Activated T-cell treated with anti-CD3 and anti-CD28 coated beads, Interleukin-2, amount 50 U/mL, for 24 hours (primary cell): ENCODE results near the gene CCDC74B.
"Not testable (repeated sequence)": the region's sequence is repeated elsewhere in the genome, so short reads cannot be mapped to it uniquely, and the experiment has no call there.

Source experiments
- DNase-seq: peaks from one replicate; pipeline ENCODE4 v3.0.0-alpha.2; 2020
- H3K27ac Mint-ChIP-seq: 2 replicates; pipeline ENCODE4 v1.8.0; 2020; ENCODE audit warnings: mild to moderate bottlenecking, mixed read lengths
- H3K27me3 Mint-ChIP-seq: 2 replicates; pipeline ENCODE4 v1.8.0; 2020; ENCODE audit warnings: mixed read lengths
- H3K36me3 Mint-ChIP-seq: 2 replicates; pipeline ENCODE4 v1.8.0; 2020; ENCODE audit warnings: low read depth, mixed read lengths
- H3K4me1 Mint-ChIP-seq: 2 replicates; pipeline ENCODE4 v1.8.0; 2020; ENCODE audit warnings: low read depth, mixed read lengths
- H3K4me3 Mint-ChIP-seq: 2 replicates; pipeline ENCODE4 v1.8.0; 2020; ENCODE audit warnings: mild to moderate bottlenecking, moderate library complexity, mixed read lengths
- H3K9me3 Mint-ChIP-seq: 2 replicates; pipeline ENCODE4 v1.8.0; 2020; ENCODE audit warnings: mixed read lengths

CCDC74B gene

DNA sequence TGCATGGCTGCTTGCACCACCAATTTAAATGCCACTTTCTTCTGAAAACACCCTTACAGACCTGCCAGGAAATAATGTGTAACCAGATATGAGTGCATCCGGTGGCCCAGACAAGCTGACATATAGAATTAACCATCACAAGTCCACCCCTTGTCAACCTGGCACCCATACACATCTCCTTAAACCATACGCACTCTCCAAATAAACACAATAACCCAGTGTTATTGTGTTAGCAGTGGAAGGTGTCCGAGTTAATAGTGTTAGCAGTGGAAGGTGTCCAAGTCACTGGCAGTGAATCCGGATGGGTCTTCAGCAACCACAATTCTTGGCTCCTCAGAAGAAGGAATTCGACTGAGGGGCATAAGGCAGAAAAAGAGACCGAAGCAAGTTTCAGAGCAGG lies 3.6 kb upstream of the CCDC74B start:
- H3K4me3 Mint-ChIP-seq, result not testable (repeated sequence)

DNA sequence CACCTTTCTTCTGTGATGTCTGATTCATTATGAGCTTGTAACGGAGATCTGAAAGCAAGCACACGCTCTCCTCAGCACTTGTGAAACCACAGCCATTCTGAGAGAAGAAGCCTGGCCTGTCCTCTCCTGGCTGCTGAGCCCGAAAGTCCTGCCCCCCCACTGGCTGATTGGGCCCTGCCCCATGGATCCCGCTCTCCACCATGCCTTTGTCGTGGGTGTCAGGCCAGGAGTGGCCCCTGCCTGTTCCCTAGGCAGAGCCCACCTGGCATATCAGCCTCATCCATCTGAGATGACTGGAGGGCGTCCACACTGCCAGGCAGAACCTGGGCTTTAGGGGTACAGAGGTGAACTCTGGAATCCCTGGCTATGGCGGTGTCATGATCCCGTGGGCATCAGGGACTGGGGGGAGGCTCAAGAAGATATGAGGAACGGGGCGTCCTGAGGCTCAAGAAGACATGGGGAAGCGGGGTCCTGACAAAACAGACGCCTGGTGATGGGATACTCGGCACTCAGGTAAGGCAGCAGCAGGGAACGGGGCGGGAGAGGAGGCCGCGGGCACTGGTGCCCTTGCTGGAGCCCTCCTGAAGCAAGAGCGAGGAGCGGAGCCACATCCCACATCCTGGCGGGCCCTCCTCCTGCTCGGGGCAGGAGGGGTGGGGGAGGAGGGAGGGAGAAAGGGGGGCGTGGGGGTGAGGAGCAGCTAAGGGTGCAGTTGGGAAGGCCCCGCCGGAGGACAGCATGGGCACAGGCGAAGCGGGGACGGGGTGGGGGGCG lies 1.5 kb downstream of the CCDC74B start:
- H3K36me3 Mint-ChIP-seq, H3K9me3 Mint-ChIP-seq, DNase-seq: not testable (repeated sequence)
- Mint-ChIP-seq H3K4me1 (peaks cover 12% of the 10 kb centered on the region), H3K4me3 (peak overlapping the region; percentile 51), H3K27me3 (peaks cover 18% of the 10 kb centered on the region), H3K27ac (peak overlapping the region; percentile 47)

More for the DNA sequence above, 3.6 kb upstream of the CCDC74B start:
- peaks cover 28% of the 10 kb centered on the region for H3K36me3 Mint-ChIP-seq
- not testable (repeated sequence) for H3K4me1 Mint-ChIP-seq, H3K27me3 Mint-ChIP-seq, DNase-seq, H3K27ac Mint-ChIP-seq, H3K9me3 Mint-ChIP-seq

DNA sequence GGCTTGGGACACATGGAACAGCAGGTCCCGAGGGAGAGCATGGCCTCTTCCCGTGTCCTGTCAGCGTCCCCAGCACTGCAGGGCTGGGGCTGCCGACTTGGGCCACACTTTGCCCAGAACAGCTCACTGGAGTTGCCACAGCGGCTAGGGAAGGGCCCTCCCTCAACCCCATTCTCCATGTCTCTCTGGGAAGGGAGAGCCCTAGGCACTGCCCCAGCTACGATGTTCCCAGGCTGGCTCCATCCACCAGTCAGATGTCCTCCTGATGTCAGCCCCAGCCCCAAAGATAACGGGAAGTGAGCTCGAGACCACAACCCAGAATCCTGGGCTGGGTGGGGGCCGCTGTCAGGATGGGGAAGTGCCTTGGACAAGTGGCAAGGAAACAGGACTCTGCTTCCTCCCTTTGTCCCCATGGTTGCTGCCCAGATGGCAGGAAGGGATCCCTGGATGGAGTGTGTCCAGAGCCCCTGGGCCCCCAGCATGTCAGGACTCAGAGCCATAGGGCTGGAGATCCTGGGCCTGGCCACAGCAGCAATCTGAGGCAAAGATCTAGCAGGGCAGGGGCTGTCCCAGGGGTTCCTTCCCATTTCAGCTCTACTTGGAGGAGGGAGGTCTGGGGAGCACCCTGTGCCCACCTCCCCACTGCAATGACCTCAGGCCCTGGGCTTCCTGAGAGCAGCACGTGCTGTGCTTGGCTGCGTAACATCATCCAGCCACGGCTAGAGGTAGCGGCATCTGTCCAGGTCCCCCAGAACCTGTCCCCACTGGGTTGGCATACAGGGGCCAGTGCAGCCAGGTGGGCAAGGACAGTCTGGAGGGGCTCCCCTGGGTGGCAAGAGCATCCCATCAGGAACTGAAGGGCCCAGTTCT lies 2.3 kb downstream of the CCDC74B start:
- DNase-seq, H3K36me3 Mint-ChIP-seq, H3K9me3 Mint-ChIP-seq, H3K4me3 Mint-ChIP-seq, H3K27ac Mint-ChIP-seq: not testable (repeated sequence)
- Mint-ChIP-seq H3K4me1 (peaks cover 12% of the 10 kb centered on the region), H3K27me3 (peaks cover 18% of the 10 kb centered on the region)

DNA sequence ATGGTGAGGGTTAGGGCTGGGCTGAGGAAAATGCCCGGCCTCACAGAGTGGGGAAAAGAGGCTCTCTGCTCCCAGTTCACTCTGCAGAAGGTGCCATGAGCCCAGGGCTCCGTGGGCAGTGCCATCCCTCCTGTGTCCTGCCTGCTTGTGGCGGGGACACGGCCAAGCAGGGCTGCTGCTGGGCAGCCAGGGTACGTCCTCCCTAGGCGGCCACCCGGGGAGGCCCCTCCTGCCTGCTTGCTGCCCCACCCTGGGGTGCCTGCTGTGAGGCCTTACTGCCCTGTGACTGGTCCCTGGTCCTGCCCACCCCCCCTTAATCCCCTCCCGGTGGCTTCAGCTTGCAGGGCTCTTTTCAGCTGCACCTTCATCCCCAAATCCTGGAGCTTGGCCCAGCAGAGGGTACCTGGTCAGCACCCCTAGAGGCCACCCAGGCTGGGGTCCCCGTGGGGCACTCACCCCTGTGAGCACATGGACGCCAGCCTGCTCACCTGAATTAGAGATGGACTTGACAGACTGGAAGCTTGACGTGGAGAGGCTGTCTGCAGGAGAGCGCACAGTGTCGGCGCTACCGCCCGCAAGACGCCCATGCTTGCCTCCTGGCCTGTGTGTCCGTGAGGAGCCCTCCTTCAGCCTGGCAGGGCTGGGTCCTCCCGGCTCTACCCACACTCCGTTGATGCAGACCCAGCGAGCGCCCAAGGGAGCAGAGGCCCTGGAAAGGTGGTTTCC lies 3.1 kb downstream of the CCDC74B start:
- not testable (repeated sequence) for H3K9me3 Mint-ChIP-seq, H3K4me3 Mint-ChIP-seq, H3K27ac Mint-ChIP-seq, H3K36me3 Mint-ChIP-seq, DNase-seq
- Mint-ChIP-seq H3K27me3 (peaks cover 18% of the 10 kb centered on the region), H3K4me1 (peaks cover 12% of the 10 kb centered on the region)

DNA sequence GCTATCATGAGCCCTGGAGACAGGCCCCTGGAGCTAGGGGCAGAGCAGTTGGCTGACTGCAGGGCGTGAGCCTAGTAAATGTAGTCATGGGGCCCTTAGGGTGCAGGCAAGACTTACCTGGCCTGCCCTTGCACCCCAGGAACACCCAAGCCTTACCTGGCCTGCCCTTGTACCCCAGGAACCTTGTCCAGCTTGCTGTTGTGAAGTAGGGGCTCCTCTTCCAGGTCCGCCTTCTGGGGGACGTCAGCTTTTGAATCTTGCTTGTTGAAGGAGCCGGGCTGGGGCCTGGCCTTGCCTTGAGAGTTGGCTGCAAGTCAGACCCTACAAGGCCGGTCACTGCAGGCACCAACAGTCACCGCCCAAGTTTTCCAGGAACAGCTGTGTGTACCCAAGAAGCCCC lies 3.9 kb downstream of the CCDC74B start:
- peaks cover 12% of the 10 kb centered on the region for H3K4me1 Mint-ChIP-seq
- not testable (repeated sequence) for H3K27ac Mint-ChIP-seq, H3K4me3 Mint-ChIP-seq, H3K36me3 Mint-ChIP-seq, H3K9me3 Mint-ChIP-seq, DNase-seq
- peaks cover 14% of the 10 kb centered on the region for H3K27me3 Mint-ChIP-seq

DNA sequence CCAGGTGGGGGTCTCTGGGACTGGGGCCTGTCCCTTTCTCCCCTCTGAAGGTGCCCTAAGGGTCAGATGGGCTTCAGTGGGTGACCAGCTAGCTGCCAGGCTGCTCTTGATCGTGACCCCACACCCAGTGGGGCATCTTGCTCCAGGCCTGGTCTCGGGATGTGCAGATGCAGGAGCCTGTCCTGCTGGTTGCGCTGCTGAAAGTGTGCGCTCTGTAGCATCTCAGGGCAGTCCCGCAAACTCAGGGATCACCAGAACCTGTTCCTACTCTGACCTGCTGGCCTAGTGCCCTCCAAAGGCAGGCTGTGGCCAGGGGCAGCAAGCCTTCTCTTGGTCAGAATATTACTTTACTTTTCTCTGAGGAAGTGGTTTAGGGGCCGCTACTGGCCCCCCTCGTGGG lies 4.4 kb downstream of the CCDC74B start:
- Mint-ChIP-seq H3K27me3 (peaks cover 12% of the 10 kb centered on the region), H3K4me1 (peaks cover 12% of the 10 kb centered on the region)
- DNase-seq, H3K9me3 Mint-ChIP-seq, H3K36me3 Mint-ChIP-seq, H3K4me3 Mint-ChIP-seq, H3K27ac Mint-ChIP-seq: not testable (repeated sequence)

DNA sequence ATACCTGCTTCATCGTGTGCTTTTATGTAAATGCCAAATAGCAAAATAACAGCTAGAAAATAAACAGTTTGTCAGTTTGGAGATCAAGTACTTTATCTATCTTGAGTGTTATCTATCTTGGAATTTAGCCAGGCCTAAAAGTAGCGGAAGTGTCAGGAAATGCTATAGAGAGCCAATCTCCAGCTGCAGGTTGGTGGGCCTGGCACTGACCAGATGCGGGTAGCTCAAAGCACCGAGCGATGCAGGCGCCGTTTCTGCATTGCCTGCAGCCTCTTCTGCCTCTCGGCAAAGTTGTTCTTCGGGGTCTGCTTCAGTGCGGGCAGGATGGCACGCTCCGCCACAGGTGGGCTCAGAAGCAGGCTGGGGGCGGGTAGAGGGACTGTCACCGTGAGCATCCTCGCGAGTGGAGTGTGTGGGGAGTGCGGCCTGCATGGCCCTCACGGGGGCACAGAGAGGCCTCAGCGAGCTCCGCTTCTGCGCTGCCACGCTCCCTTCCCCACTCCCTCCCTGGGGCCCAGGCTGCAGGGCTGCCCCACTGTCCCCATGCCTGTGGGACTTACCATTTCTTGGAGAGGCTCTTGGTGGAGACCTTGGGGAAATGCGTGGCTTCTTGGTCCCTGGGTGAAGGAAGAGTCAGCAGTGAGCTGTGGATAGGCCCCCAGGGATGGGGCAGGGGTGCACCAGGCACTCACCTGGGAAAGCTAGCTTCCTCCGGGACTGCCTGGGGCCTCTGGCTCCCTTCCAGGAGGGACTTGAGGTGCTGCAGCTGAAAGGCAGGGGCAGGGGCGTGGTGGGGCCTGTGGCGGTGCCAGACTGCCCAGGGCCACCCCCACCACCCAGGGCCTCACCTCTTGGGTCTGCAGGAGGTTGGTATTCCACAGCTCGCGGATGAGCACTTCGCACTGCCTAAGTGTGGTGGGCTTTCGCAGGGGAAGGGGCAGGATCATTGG lies 5.3 kb downstream of the CCDC74B start:
- not testable (repeated sequence) for DNase-seq, H3K36me3 Mint-ChIP-seq, H3K4me3 Mint-ChIP-seq, H3K27ac Mint-ChIP-seq, H3K4me1 Mint-ChIP-seq, H3K27me3 Mint-ChIP-seq, H3K9me3 Mint-ChIP-seq

DNA sequence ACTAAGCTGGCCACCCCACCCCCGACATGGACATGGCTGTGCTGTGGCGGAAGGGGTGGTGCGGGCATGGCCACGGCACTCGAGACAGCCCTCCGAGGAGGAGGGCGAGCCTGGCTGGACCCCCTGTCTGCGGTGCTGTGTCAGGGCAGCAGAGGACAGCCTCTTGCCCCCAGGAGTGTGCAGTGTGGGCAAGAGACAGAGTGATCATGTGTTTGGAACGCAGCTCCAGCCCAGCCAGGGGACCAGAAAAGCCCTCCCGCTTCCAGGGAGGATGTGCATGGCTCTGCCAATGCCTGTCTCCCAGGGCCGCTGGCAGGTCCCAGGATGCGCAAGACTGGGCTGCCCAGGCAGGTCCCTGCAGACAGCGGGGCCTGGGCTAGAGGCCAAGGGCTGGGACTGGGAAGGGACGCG lies 6.1 kb downstream of the CCDC74B start:
- H3K27ac Mint-ChIP-seq, H3K4me3 Mint-ChIP-seq, H3K27me3 Mint-ChIP-seq: not testable (repeated sequence)

DNA sequence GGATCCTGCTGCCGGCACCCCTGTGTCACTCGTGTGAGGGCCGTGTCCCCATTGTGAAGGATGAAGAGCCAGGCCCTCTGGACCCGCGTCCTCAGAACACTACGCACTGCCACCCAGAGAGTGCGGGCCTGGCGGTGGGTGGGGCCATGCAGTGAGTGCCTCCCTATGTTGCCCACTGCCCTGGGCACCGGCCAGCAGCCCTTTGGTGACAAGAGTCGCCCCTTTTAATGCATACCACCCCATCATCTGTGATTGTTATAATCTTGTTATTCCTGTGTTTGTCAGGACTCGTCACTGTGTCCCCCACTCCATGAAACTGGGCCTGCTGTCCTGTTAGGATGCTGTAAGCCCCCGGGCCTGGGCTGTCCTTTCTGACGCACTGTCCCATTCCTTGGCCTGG lies 6.6 kb downstream of the CCDC74B start:
- not testable (repeated sequence) for H3K36me3 Mint-ChIP-seq, DNase-seq, H3K27me3 Mint-ChIP-seq, H3K9me3 Mint-ChIP-seq, H3K27ac Mint-ChIP-seq, H3K4me3 Mint-ChIP-seq, H3K4me1 Mint-ChIP-seq

More for the DNA sequence above, 6.1 kb downstream of the CCDC74B start:
- H3K4me1 Mint-ChIP-seq, H3K36me3 Mint-ChIP-seq, DNase-seq, H3K9me3 Mint-ChIP-seq: not testable (repeated sequence)

DNA sequence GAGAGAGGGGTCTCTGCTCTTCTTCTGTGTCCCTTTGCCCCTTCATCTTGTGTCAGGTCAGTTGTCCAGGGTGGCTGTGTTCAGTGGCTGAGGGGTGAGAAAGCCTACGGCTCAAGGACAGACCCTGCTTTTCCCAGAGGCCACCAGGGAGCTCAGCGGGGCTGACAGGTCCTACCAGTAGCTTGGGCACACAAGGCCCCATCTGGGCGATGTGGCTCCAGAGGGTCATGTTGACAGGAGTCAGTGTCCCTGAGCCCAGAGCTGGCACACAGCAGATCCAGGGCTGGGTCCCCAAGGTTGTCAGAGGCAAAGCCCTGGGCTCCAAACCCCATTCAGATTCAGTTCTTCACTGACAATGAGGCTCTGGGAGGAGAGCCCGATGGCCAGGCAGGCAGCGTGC lies 7.8 kb downstream of the CCDC74B start:
- not testable (repeated sequence) for H3K36me3 Mint-ChIP-seq, H3K27ac Mint-ChIP-seq, H3K4me1 Mint-ChIP-seq, H3K9me3 Mint-ChIP-seq, H3K27me3 Mint-ChIP-seq, H3K4me3 Mint-ChIP-seq, DNase-seq

DNA sequence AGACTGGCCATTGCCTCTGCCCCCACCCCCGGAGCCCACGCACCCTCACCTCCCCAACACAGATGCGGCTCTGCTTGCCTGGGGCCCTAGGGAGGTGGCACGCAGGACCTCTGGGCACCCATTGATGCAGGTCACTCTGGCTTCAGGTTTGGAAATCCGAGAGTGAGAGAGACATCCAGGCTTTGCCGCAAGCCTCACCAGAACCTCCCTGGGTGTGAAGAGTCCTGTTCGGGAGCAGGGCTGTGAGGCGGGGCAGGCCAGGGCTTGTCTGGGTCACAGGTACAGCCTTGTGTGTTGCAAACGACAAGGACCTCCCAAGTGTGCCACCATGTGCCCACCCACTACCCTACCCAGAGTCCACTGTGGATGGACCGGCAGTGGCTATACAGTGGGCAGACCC lies 8.4 kb downstream of the CCDC74B start:
- not testable (repeated sequence) for H3K9me3 Mint-ChIP-seq, DNase-seq, H3K4me1 Mint-ChIP-seq, H3K27ac Mint-ChIP-seq, H3K36me3 Mint-ChIP-seq, H3K27me3 Mint-ChIP-seq, H3K4me3 Mint-ChIP-seq

DNA sequence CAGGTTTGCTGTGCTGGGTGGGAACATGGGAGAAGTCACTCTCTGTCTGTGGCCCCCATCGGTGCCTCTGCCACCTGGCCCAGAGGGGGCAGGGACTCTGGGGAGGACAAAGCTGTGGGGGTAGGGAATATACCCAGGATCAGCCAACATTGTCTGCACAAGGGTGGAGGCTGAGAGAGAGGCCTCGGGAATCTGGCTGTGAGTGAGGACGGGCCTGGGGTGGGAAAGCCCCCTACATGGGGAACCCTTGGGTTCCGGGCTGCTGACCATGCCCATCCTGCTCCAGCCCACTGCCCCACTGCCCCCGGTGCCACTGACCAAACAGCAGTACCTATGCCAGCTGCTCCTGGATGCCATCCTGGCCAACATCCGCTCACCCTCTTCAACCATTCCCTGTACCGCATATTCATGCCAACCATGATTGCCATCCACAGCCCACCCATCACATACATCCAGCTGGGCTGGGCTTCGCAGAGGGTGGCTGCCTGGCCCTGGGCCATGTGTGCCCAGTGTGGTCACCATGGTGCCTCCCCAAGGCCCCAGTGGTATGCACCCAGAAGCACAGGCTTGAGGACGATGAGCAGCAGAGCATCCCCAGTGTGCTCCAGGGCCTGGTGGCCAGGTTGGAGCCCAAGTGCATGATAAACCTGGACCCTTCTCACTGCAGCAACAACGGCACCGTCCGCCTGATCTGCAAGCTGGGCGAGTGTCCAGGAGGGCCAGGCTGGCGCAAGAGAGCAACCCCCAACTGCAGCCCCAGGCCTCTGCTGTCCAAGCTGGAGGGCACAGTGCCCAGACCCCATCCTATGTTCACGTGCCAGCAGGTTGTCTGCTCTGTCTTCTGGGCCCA lies 9.0 kb downstream of the CCDC74B start:
- Mint-ChIP-seq H3K4me3 (no peak overlapping the region), H3K4me1 (no peaks in the 10 kb centered on the region), H3K9me3 (no peaks in the 10 kb centered on the region), H3K27me3 (no peaks in the 10 kb centered on the region), H3K27ac (no peak overlapping the region), H3K36me3 (no peaks in the 10 kb centered on the region)
- DNase-seq, result no peak

DNA sequence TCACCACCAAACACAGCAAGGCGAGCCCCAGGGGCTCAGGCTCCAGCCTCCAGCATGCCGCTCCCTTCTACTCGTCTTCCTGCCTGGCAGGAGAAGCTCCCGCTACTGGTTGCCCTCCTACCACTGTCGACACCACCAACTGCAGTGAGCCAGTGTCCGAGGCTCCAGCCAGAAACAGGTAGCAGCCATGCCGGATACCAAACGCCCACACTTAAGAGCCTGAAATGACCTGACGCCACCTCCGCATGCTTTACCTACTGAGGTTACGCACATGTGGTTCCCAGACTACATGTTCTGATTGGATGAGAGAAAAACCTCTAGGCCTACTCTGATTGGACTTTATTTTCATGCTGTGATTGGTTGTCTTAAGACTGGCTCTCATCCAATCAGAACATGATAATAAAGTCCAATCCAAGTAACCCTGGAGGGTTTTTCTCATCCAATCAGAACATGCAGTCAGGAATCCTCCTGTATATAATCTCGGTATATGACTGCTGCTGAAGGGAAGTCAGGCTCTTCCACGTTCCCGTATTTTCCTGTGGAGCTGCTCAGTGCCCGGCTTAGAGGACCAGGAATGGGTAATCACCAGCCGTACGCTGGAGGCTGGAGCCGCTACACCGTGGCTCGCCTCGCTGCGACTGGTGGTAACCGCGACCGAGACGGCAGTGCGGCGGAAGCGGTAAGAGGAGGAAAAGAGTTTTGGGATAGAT lies 15.6 kb downstream of the CCDC74B start, which contains the start of gene POTEF:
Gene POTEF (minus strand): TSS at position 103 of the 710 bp plus-strand sequence. CDS start 8,707 bp downstream, outside the sequence.
- not testable (repeated sequence) for H3K27ac Mint-ChIP-seq, H3K4me3 Mint-ChIP-seq, H3K9me3 Mint-ChIP-seq, H3K27me3 Mint-ChIP-seq, DNase-seq, H3K4me1 Mint-ChIP-seq, H3K36me3 Mint-ChIP-seq
